ENCODE data around the gene ATP1B3.
"Not testable (repeated sequence)": the region's sequence is repeated elsewhere in the genome, so short reads cannot be mapped to it uniquely, and the experiment has no call there.

The ATP1B3 gene

DNA sequence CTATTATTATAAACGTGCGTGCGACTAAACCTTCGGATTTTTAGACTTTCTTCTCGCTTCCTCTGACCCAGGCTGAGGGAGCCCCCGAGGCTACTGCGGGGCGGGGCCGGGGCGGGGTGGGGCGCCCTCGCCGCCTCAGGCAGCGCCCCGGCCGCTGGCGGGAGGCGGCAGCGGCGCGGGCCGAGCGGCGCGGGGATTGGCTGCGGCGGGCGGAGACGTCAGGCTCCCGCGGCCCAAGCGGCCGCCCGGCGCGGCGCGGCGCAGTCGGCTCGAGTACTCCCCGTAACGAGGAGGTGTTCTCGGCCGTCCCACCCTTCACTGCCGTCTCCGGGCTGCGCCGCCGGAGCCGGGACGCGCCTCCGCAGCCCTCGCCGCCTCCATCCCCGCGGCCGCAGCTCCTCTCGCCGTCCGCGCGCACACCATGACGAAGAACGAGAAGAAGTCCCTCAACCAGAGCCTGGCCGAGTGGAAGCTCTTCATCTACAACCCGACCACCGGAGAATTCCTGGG lies at the start of gene ATP1B3:
ATP1B3 (plus strand) TSS at position 263 of the 510 bp plus-strand sequence; CDS start at position 422, 159 bp downstream.
- DNase-seq (ENCODE audit: low read depth in 3 of 3) = peak; percentile 70 to 81 (median 74)

DNA sequence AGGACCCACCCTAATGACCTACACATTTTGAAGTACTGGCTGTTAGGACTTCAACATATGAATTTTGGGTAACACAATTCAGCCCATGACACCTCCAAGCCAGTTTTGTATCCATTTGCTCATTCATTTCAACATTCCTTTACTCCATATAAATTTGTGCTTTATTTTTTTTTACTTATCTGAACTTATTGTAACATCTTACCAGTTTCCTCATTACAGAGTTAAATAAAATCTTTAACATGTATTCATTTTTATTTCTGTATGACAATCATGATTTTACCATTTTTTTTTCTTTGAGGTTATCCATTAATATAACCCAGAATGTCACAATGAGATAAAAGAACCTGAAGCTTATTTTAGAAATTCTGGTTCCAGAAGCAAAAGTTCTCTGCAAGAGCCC lies 48.0 kb upstream of the ATP1B3 start:
- no peak for DNase-seq (ENCODE audit: low read depth in 3 of 3)

- DNase-seq (ENCODE audit: low read depth in 3 of 3) = no peak
Measured at GRCh38 chr3:141828890-141829289, 47.6 kb upstream of the ATP1B3 start.

- no peak for DNase-seq (ENCODE audit: low read depth in 3 of 3)
Measured at GRCh38 chr3:141830508-141830907, 45.9 kb upstream of the ATP1B3 start.

GRCh38 chr3:141834292-141834691 lies 42.2 kb upstream of the ATP1B3 start:
- no peak for DNase-seq (ENCODE audit: low read depth in 3 of 3)

DNA sequence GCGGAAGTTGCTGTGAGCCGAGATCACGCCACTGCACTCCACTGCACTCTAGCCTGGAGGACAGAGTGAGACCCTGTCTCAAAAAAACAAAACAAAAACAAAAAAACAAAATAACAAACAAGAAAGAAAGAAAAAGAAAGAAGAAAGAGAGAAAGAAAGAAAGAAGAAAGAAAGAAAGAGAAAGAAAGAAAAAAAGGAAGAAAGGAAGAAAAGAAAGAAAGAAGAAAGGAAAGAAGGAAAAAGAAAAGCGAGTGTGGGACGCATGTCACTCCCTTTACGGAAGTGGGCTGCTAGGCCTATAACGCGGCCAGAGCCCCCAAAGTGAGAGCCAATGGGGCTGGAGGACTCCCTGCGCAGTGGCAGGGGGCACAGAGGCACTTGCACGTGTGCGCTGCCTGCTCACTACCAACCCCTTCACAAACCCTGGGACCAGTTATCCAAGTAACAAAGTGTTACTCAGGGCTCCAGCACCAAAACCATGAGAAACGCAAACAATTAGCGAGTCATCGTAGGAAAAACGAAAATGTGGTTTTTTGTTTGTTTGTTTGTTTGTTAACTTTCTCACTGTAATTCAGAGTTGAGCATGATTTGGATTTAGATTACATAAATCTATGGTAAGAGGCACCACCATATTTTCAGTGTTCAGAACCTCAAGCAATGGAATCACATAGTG lies 40.8 kb upstream of the ATP1B3 start:
- no peak for DNase-seq (ENCODE audit: low read depth in 3 of 3)

GRCh38 chr3:141839389-141839788 lies 37.1 kb upstream of the ATP1B3 start:
- no peak for DNase-seq (ENCODE audit: low read depth in 3 of 3)

- DNase-seq (ENCODE audit: low read depth in 3 of 3) = peak in 1 of 3 experiments; percentile 2
Measured at GRCh38 chr3:141840737-141841544, 35.5 kb upstream of the ATP1B3 start.

DNA sequence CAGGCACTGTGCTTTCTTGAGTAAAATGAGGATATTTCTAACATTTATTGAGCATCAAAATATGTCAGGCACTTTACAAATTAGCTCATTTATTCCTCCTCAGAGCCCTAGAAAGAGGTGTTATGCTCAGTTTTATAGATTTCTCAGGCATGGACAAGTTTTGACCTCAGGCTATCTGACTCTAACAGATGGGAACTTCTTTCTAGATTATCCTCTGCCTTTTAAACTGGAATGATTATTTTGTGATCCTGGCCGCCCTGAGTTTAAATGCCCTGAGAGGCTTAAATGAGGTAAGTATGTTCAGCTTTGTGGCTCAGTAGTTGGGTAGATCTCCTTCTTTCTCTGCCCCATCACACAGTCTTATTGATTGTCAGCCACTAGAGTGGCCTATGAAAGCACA lies 32.3 kb upstream of the ATP1B3 start:
- DNase-seq (ENCODE audit: low read depth in 3 of 3) = no peak

- DNase-seq (ENCODE audit: low read depth in 3 of 3) = no peak
Measured at GRCh38 chr3:141844812-141845211, 31.6 kb upstream of the ATP1B3 start.

- DNase-seq (ENCODE audit: low read depth in 3 of 3) = peak in 1 of 3 experiments; percentile 9
Measured at GRCh38 chr3:141845407-141846049, 30.9 kb upstream of the ATP1B3 start.

- no peak for DNase-seq (ENCODE audit: low read depth in 3 of 3)
Measured at GRCh38 chr3:141846050-141846433, 30.4 kb upstream of the ATP1B3 start.

GRCh38 chr3:141848159-141848748 lies 28.2 kb upstream of the ATP1B3 start:
- DNase-seq (ENCODE audit: low read depth in 3 of 3) = not testable (repeated sequence)

- no peak for DNase-seq (ENCODE audit: low read depth in 3 of 3)
Measured at GRCh38 chr3:141849056-141849815, 27.2 kb upstream of the ATP1B3 start.

- DNase-seq (ENCODE audit: low read depth in 3 of 3) = no peak
Measured at GRCh38 chr3:141851411-141851810, 25.0 kb upstream of the ATP1B3 start.

DNA sequence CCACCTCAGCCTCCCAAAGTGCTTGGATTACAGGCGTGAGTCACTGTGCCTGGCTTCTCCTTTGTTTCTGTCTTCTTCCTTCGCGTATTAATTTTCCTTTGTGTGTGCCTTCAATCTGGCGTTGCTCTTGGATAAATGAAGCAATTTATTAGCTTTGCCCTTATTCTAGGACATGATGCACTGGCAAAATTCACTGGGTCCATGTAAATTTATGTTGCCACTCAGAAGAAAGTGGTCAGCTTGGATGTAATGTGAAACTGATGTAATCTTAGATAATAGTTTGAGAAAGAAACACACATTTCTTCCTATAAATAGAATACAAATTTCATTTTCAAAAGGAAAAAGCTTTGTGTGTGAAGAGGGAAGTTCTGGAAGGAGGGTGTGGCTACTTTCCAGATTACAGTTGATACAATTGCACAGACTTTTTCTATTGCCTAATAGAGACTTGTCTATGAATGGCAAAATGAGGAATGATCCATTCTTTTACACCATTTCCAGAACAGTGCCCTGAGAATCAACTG lies 23.3 kb upstream of the ATP1B3 start:
- no peak for DNase-seq (ENCODE audit: low read depth in 3 of 3)

GRCh38 chr3:141853629-141854168 lies 22.7 kb upstream of the ATP1B3 start:
- no peak for DNase-seq (ENCODE audit: low read depth in 3 of 3)

GRCh38 chr3:141854599-141854998 lies 21.8 kb upstream of the ATP1B3 start:
- no peak for DNase-seq (ENCODE audit: low read depth in 3 of 3)

DNA sequence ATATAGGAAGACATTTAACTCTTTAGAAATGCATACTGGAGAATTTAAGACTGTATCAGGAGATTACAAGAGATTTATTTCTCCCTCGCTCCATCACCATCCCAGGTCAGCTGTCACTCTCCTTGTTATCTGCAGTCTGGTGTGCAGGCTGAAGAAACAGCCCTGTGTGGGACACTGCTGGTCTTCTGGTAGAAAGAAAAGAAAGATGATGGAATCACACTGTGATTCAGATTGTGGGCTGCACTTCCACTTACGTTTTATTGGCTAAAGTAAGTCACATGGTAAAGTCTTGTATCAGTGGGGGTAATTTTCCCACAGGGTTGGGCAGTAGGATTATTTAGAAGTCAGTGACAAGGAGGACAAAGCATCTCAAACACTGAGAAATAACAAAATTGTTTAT lies 18.1 kb upstream of the ATP1B3 start:
- DNase-seq (ENCODE audit: low read depth in 3 of 3) = no peak

GRCh38 chr3:141859651-141860050 lies 16.8 kb upstream of the ATP1B3 start:
- no peak for DNase-seq (ENCODE audit: low read depth in 3 of 3)
